OCI-LY1 (cell line): ENCODE data around the gene MARK4.

Source experiments
- EZH2 ChIP-seq: fragments of 200-600 bp; sonication (generic), shearing (Covaris generic); IDR thresholded peaks from 2 replicates; pipeline ENCODE4 v1.8.0; 2017; ENCODE audit warnings: borderline replicate concordance, mixed run types, mild to moderate bottlenecking, antibody characterized with exemption, low read length, moderate library complexity, mixed read lengths
- TF ChIP-seq, protein P1 (sequence below): fragments of 200-600 bp; sonication (generic), shearing (Covaris generic); IDR thresholded peaks from 2 replicates; pipeline ENCODE4 v1.5.1; 2017; ENCODE audit warnings: mild to moderate bottlenecking, antibody characterized with exemption, low read length, moderate library complexity, mixed read lengths

DNA sequence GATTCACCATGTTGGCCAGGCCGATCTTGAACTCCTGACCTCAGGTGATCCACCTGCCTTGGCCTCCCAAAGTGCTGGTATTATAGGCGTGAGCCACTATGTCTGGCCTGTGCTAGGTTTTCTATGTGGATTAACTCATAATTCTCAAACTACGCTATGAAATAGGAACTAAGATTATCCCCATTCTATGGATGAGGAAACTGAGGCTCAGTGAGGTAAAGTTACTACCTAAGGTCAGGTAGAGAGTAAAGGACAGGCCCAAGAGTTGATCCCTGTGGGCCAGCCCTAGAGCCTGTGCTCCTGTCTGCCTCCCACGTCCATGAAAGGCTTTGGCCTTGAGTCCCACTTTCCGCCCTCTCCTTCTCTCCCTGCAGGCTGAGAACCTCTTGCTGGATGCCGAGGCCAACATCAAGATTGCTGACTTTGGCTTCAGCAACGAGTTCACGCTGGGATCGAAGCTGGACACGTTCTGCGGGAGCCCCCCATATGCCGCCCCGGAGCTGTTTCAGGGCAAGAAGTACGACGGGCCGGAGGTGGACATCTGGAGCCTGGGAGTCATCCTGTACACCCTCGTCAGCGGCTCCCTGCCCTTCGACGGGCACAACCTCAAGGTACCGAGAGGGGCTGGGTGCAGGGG lies 20.1 kb downstream of the MARK4 start:
- TF ChIP-seq, protein P1, sequence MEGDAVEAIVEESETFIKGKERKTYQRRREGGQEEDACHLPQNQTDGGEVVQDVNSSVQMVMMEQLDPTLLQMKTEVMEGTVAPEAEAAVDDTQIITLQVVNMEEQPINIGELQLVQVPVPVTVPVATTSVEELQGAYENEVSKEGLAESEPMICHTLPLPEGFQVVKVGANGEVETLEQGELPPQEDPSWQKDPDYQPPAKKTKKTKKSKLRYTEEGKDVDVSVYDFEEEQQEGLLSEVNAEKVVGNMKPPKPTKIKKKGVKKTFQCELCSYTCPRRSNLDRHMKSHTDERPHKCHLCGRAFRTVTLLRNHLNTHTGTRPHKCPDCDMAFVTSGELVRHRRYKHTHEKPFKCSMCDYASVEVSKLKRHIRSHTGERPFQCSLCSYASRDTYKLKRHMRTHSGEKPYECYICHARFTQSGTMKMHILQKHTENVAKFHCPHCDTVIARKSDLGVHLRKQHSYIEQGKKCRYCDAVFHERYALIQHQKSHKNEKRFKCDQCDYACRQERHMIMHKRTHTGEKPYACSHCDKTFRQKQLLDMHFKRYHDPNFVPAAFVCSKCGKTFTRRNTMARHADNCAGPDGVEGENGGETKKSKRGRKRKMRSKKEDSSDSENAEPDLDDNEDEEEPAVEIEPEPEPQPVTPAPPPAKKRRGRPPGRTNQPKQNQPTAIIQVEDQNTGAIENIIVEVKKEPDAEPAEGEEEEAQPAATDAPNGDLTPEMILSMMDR: no peak
- no peak for TF ChIP-seq EZH2
